ENCODE measurements around the gene SMIM23. TPM values are rescaled to one million over a fixed set of nuclear protein-coding genes. Genes with fewer than 3 reads are reported as not detected.

SMIM23 gene
- total RNA-seq, 1 donor from 2014 or later, result not detected

DNA sequence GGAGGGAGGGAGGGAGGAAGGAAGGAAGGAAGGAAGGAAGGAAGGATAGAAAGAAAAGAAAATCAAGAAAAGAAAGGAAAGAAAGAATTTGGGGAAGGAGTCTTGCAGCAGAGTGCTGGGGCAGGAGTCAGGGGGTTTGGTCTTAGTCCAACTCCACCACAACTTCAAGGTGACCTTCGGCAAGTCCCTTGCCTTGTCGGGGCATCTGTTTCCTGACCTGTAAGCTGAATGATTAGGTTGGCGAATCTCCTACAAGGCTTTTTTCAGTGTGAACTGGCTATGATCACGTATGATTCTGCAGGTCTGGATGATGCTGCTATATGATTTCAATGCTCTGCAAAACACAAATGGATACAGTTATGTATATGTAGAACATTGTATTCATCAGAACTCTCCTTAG lies 20.1 kb downstream of the SMIM23 start:
- Histone ChIP-seq H3K4me1 (peaks cover 9% of the 10 kb centered on the region), H3K9me3 (ENCODE audit: low read depth) (no peaks in the 10 kb centered on the region), H4K20me1 (ENCODE audit: low read depth) (no peaks in the 10 kb centered on the region), H3K9ac (no peak overlapping the region), H3K4me2 (no peak overlapping the region), H3K27me3 (peaks cover 34% of the 10 kb centered on the region), H3K36me3 (no peaks in the 10 kb centered on the region), H2AFZ (replicated peaks) (no peak overlapping the region), H3K79me2 (ENCODE audit: low read depth) (no peaks in the 10 kb centered on the region), H3K27ac (no peak overlapping the region), H3F3A (ENCODE audit: low read depth) (no peaks in the 10 kb centered on the region), H3K4me3 (no peak overlapping the region)
- Mint-ChIP-seq H3K4me3 (no peak overlapping the region), H3K27ac (no peak overlapping the region), H3K36me3 (no peaks in the 10 kb centered on the region), H3K4me1 (peaks cover 7% of the 10 kb centered on the region), H3K9me3 (no peaks in the 10 kb centered on the region), H3K27me3 (ENCODE audit: insufficient read depth, low read depth) (no peaks in the 10 kb centered on the region)
- no peak for DNase-seq (ENCODE audit: low spot score)
- no peak for TF ChIP-seq EZH2 (IDR thresholded peaks at IDR 0.05)
- TF ChIP-seq EZH2phosphoT487 (IDR thresholded peaks at IDR 0.05), result no peak
- TF ChIP-seq, protein P1, sequence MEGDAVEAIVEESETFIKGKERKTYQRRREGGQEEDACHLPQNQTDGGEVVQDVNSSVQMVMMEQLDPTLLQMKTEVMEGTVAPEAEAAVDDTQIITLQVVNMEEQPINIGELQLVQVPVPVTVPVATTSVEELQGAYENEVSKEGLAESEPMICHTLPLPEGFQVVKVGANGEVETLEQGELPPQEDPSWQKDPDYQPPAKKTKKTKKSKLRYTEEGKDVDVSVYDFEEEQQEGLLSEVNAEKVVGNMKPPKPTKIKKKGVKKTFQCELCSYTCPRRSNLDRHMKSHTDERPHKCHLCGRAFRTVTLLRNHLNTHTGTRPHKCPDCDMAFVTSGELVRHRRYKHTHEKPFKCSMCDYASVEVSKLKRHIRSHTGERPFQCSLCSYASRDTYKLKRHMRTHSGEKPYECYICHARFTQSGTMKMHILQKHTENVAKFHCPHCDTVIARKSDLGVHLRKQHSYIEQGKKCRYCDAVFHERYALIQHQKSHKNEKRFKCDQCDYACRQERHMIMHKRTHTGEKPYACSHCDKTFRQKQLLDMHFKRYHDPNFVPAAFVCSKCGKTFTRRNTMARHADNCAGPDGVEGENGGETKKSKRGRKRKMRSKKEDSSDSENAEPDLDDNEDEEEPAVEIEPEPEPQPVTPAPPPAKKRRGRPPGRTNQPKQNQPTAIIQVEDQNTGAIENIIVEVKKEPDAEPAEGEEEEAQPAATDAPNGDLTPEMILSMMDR (IDR thresholded peaks at IDR 0.05), result no peak

GRCh38 chr5:171806976-171807747 lies 21.5 kb downstream of the SMIM23 start:
- Histone ChIP-seq H3K27me3 (peaks cover 34% of the 10 kb centered on the region), H3K9me3 (ENCODE audit: low read depth) (no peaks in the 10 kb centered on the region), H3K4me2 (peak overlapping the region; percentile 34), H4K20me1 (ENCODE audit: low read depth) (no peaks in the 10 kb centered on the region), H3K4me3 (no peak overlapping the region), H3K9ac (no peak overlapping the region), H3K4me1 (peaks cover 9% of the 10 kb centered on the region), H3K27ac (no peak overlapping the region), H3K79me2 (ENCODE audit: low read depth) (no peaks in the 10 kb centered on the region), H3K36me3 (no peaks in the 10 kb centered on the region), H2AFZ (replicated peaks) (no peak overlapping the region), H3F3A (ENCODE audit: low read depth) (no peaks in the 10 kb centered on the region)
- Mint-ChIP-seq H3K4me3 (no peak overlapping the region), H3K36me3 (no peaks in the 10 kb centered on the region), H3K4me1 (peaks cover 7% of the 10 kb centered on the region), H3K27me3 (ENCODE audit: insufficient read depth, low read depth) (no peaks in the 10 kb centered on the region), H3K27ac (no peak overlapping the region), H3K9me3 (no peaks in the 10 kb centered on the region)
- TF ChIP-seq EZH2 (IDR thresholded peaks at IDR 0.05) (no peak), EZH2phosphoT487 (IDR thresholded peaks at IDR 0.05) (no peak)
- TF ChIP-seq, protein P1 (IDR thresholded peaks at IDR 0.05), result no peak
- DNase-seq (ENCODE audit: low spot score), result peak; percentile 11

DNA sequence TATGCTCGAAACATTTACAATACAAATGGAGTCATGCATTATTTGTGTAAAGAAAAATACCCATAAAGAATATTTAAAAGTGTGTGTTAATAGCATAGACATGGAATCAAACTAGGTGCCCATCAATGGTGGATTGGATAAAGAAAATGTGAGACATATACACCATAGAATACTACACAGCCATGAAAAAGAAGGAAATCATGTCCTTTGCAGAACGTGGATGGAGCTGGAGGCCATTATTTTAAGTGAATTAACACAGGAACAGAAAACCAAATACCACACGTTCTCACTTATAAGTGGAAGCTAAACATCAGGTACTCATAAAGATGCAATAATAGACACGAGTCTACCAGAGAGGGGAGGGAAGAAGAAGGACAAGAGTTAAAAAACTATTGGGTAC lies 22.8 kb downstream of the SMIM23 start:
- peaks cover 34% of the 10 kb centered on the region for H3K27me3 ChIP-seq
- Mint-ChIP-seq H3K27me3 (ENCODE audit: insufficient read depth, low read depth) (no peaks in the 10 kb centered on the region), H3K27ac (no peak overlapping the region), H3K4me1 (peaks cover 7% of the 10 kb centered on the region), H3K4me3 (no peak overlapping the region), H3K9me3 (no peaks in the 10 kb centered on the region), H3K36me3 (no peaks in the 10 kb centered on the region)
- H4K20me1 ChIP-seq (ENCODE audit: low read depth), result no peaks in the 10 kb centered on the region
- no peaks in the 10 kb centered on the region for H3K36me3 ChIP-seq
- H3F3A ChIP-seq (ENCODE audit: low read depth), result no peaks in the 10 kb centered on the region
- no peak overlapping the region for H3K4me3 ChIP-seq
- H3K27ac ChIP-seq, result no peak overlapping the region
- DNase-seq (ENCODE audit: low spot score), result no peak
- TF ChIP-seq, protein P1 (IDR thresholded peaks at IDR 0.05), result no peak
- TF ChIP-seq EZH2 (IDR thresholded peaks at IDR 0.05), result no peak
- TF ChIP-seq EZH2phosphoT487 (IDR thresholded peaks at IDR 0.05), result no peak
- H3K4me2 ChIP-seq, result no peak overlapping the region
- H3K9me3 ChIP-seq (ENCODE audit: low read depth), result no peaks in the 10 kb centered on the region
- no peaks in the 10 kb centered on the region for H3K79me2 ChIP-seq (ENCODE audit: low read depth)
- H3K9ac ChIP-seq, result no peak overlapping the region
- peaks cover 9% of the 10 kb centered on the region for H3K4me1 ChIP-seq
- no peak overlapping the region for H2AFZ ChIP-seq (replicated peaks)

Data from neural progenitor cell (in vitro differentiated cells).